Left colon (tissue), 2 donors: Measurements from ENCODE around the gene KCNS1. TPM values are rescaled to one million over a fixed set of nuclear protein-coding genes. Genes with fewer than 3 reads are reported as not detected.
"Not testable (repeated sequence)": the region's sequence is repeated elsewhere in the genome, so short reads cannot be mapped to it uniquely, and the experiment has no call there.

Source experiments
- ATAC-seq: fragments of 200-7000 bp; cut with Tn5 transposase; one replicate; pipeline ENCODE4 v1.9.1; 2020; ENCODE audit warnings: mild to moderate bottlenecking, moderate library complexity
- DNase-seq, 2 donors: peaks; one replicate each; pipeline ENCODE4 v3.0.0-alpha.2; 2020
- intact Hi-C, 2 donors: fragments of 100-400 bp; cut with DNase I in 1 of 2; cut with micrococcal nuclease in 1 of 2; formaldehyde crosslinking; loops; one replicate each; pipeline versions ENCODE4 v1.11.2 to v1.14.0; 2022; cut with DNase I, micrococcal nuclease
- total RNA-seq, 2 donors: library from RNA; stranded (reverse); fragmentation: NEBNext Ultra II Directional; extraction: Animal tissue kit (Norgen Biotek cat#: 25700); gene quantifications; one replicate each; pipeline ENCODE4 v1.2.1, GENCODE V29; 2021
- donor health status: DM: no; HTN: no; CAD: no.
- donor health status: DM: yes; HTN: yes; CAD: no.

The KCNS1 gene
- total RNA-seq, 2 donors from 2014 or later = 0.27 TPM; not detected in 1

DNA sequence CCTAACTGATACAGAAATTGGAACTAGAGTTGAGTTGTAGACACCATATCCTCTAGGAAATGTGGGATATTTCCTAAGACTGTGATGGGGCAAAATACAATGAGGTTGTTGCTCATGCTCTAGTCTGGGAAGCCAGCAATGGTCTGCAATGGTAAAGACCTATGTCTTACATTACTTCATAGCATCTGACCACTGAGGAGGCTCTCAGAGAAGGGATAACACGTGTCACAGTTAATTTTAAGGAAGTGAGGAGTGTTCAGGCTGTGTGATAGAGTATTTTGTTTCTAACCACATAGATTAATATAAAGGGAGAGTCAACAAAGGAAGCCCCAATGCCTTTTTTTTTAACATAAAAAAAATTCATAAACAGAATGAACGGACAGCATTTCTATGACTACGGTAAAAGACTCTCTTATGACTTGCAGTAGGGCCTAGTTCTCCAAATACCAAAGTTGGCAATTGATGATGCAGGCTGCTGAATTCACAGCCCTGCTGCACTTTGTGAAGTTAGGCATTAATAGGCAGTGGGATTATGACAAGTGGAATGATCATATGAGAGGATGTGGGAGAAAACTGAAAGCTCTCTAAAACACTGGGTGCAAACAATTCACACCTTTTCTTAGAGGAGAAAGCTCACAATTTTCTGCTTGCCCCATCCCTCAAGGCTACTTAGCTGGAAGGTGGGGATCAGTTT lies 13.7 kb downstream of the KCNS1 start:
- no peak for ATAC-seq
- intact Hi-C loops = no loop called here
- DNase-seq = no peak

DNA sequence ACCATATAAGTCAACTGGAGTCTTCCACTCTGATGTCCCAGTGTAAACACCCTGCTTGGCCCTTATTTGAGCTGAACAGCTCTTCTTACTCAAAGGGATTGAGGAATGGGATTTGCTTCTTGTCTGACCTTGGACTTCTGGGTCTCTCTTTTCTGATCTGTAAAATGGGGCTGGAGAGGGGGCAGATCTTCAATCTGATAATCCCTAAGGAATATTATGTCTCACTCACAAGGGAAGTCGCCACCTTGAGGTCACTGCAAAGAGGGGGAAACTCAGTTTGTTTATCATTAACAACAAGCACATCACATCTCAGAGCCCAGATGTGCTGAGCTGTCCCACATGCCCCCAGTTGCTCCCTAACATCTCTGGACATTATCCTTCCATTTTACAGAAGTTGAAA lies 15.1 kb downstream of the KCNS1 start:
- no peak for DNase-seq
- ATAC-seq = no peak
- intact Hi-C loops = no loop called here

DNA sequence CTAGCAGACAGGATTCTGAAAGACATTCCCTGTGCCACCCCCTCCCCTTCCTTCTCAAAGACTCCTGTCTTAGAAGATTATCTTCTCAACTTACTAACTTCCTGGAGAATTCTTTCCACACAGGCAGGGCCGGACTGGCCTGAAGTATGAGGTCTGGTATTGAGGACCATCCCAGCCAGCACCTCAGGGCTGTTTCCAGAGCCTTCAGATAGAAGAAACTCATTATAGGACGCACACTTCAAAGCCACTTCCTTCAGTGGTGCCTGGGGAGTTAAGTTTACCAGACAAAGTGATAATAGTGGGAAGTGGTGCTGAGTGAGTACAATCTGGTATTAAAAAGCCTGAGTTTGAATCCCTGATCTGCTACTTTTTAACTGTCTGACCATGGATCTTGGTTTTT lies 15.6 kb downstream of the KCNS1 start:
- DNase-seq = no peak
- no peak for ATAC-seq
- intact Hi-C loops = no loop called here

DNA sequence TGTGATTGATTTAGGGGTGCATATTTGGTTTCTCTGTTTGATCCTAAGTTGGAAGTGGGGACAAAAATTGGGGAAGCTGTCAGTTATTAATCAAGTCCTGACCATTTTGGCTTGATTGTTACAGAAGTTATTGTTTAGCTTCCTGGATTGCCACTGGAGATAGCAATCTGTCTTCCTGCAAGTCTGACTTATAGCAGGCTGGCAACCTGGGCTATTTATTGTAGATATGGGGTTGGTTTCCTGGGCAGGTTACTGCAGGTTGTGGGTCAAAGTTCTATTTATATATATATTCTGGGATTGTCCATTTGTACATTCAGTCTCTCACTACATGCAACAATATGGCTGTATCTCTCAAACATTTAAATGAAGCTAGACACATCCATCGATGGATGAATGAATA lies 17.8 kb downstream of the KCNS1 start:
- DNase-seq = no peak
- ATAC-seq = peak; percentile 72
- intact Hi-C loops = no loop called here

DNA sequence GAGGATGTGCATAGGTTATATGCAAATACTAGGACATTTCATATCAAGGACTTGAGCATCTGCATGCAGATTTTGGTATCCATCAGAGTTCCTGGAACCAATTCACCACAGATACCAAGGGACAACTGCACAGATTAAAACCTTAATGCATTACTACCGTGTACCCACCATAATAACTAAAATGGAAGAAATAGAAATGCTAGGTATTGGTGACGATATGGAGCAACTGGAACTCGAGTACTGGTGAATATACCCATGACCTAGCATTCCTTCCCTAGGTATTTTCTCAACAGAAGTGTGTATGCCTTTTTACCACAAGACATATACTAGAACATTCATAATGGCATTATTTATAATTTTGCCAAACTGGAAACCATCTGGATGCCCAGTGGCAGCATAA lies 18.5 kb downstream of the KCNS1 start:
- intact Hi-C loops = no loop called here
- no peak for DNase-seq
- no peak for ATAC-seq

DNA sequence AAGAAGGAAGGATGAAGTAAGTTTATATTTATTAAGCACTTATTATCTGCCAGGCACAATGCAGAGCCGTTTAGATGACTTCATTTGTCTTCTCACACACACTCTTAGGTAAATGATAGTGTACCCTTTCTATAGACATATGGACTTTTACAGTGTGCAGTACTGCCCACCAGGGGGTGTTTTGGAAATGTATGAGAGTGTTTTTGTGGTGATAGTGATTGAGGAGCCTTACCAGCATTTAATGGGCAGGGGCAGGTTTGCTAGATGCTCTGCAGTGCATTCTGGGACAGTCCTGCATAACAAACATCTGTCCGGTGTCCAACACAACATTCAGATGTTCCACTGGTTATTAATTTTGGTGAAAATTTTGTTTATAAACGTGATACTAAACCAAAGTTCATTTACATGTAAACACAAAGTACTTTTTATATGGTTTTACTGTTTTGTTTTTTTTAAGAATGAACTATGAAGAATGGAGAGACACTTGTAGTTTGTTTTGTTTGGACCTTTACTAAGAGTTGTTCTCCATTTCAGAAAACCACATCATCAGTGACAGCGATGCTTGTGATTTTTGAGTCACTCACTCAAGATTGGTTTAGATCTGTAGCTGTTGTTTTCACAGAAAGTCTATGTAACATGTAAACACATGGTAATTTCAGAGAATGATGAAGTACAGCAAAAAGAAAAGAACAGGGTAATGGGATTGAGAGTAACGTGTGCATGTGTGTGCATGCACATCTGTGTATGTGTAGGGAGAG lies 19.9 kb downstream of the KCNS1 start:
- no peak for ATAC-seq
- intact Hi-C loops = no loop called here

DNA sequence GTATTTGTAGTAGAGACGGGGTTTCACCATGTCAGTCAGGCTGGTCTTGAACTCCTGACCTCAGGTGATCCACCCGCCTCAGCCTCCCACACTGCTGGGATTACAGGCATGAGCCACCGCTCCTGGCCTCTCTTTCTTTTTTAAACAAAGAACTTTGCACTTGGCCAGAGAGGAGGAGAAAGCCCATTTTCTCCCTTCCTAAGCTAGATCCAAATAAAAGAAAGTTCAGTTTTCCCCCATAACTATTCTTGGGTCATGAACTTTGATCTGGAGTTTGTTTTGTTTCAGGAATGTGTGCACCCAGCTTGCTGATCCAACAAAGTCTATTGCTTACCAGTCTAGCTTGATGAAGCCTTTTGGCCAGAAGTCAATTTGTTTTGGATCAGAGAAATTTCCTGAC lies 23.4 kb downstream of the KCNS1 start:
- intact Hi-C loops = no loop called here
- DNase-seq (no peak), ATAC-seq (no peak)

More for the DNA sequence above, 19.9 kb downstream of the KCNS1 start:
- no peak for DNase-seq

DNA sequence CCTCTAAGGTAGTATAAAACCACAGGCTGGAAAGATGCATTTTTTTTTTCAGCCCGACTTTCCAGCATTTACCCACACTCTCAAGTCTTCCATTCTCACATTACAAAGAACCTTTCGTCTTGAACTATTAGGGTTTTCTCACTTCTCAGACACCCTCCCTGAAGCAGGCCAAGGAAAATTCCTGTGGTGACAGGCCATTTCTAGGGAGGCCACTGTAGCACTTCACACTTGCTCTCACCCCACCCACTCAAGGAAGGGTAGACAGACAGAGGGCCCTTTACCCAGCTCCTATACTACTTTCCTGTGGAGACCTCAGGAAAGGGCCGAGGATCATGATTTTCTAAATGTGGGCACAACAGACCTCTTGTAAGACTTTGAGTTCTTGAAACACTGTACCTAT lies 27.7 kb downstream of the KCNS1 start:
- no peak for DNase-seq
- intact Hi-C loops = no loop called here
- no peak for ATAC-seq

DNA sequence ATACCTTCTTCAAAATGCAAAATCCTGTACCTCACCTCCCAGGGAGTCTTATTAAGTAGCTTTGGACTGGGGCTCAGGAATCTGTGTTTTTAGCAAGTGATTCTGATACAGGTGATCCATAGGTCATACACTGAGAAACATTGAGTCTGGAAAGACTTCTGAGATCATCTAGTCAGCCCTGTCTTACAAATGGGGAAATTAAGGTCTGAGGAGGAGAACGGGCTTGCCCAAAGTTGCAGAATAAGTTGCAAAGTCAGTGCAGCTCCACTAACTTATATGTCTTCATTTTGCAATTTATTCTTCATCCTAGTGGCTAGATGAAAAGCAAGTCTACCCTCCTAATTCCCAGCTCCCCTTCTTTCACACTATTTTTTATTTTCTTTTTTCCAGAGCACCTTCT lies 28.9 kb downstream of the KCNS1 start:
- DNase-seq (no peak), ATAC-seq (no peak)
- intact Hi-C loops = no loop called here

DNA sequence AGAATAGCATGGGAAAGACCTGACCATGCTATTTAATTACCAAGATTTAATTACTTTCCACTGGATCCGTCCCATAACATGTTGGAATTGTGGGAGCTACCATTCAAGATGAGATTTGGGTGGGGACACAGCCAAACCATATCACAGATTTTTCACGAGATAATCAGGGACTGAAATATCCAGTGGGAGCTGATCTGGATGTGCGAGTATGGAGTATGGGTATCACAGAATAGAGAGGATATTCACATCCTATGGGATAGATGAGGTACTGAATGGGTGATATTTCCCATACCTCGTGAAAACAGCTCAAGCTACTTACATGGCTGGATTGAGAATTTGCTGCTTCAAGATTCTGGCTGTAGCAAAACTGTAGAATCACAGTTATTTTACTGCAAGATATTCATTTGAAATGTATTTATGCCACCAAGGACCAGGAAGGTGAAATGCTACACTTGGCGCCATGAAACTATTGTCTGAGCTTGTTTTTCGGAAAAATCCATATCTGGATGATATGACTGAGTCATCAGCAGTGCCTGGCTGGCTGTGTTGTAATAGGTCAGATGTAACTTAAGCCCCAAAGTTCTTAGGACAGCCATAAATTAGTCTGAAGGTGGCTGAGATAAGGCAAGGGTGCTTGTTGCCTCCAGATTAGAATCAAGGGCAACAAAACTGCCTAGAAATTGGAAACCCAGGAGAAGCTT lies 29.8 kb downstream of the KCNS1 start:
- ATAC-seq = no peak
- DNase-seq = no peak
- intact Hi-C loops = no loop called here

DNA sequence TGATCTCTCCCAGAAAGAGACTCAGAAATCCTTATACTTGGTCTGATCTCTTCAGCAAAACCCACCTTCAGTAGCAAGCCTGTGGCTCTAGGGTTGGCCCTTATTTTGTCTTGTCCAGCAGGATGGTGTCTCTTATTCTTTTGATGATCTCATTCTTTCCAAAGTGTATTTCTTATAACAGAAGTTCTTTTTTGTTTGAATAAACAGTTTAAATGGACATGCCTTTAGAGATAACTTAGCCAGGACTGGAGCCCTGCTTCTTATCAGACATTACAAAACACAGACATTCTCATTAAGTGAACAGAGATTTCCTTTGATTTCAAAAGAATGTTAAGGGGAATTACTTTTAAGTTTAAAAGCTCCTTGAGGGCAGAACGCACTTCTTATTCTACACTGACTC lies 31.7 kb downstream of the KCNS1 start:
- ATAC-seq = no peak
- intact Hi-C loops = no loop called here
- no peak for DNase-seq

DNA sequence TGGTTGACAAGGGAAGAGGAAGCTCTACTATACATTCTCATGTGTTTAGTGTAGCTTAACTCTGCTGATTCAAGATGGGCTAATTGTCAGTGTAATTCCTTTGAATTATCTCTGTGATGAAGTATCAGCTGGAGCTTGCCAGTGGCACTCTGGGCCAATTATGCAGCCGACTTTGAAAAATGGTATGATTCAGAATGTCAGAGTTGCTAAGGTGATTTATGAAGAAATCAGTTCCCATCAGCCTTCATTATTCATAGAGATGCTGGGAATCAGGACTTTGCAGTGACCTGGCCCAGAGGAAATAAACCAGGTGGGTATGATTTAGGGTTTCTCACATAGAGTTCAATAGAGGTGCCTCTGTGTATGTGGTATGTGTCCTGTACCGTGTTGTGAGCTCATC lies 33.4 kb downstream of the KCNS1 start:
- DNase-seq = no peak
- intact Hi-C loops = no loop called here
- no peak for ATAC-seq

DNA sequence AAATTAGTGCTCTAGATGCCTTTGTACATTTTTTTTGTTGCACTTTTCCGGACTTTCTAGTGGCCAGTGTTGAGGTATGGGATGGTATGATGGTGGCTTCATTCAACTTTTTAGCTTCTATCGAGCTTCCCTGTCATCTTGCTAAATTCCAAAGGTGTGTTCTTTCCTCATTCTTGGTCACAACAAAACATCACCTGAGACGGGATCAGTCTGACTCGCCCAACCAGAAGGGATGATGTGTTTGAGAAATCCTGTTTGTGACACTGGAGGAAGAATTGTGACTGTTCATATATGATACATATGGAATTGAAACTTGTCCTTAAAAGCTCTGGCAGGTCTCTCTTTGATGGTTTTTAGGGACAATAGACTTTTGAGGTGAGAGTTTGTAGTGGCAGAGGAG lies 33.8 kb downstream of the KCNS1 start:
- no peak for ATAC-seq
- intact Hi-C loops = no loop called here
- no peak for DNase-seq

DNA sequence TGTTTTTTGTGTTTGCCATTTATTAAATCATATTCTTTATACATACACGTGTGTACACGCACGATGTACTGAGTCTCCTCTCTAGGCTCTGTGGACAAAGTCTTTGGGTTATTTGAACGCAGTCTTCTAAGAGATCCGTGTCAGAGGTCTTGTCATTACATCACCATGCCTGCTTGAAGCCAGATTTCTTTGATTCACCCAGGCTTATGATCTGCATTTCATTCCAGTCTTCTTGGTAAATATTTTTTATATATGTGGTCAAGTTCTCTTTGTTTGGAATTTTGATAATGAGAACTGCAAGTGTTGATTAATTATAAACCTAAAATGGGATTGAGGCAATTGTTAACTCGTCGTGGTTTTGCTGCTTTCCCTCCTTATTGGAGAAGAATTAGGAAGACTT lies 34.6 kb downstream of the KCNS1 start:
- intact Hi-C loops = no loop called here
- ATAC-seq (no peak), DNase-seq (no peak)

DNA sequence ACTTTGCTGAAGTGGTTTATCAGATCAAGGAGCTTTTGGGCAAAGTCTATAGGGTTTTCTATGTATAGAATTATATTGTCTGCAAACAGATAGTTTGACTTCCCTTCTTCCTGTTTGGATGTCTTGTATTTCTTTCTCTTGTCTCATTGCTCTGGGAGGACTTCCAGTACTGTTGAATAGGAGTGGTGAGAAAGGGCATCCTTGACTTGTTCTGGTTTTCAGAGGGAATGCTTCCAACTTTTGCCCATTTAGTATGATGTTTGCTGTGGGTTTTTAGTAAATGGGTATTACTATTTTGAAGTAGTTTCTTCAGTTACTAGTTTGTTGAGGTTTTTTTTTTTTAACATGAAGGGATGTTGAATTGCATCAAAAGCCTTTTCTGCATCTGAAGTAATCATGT lies 36.1 kb downstream of the KCNS1 start:
- no peak for DNase-seq
- peak; percentile 31 for ATAC-seq
- intact Hi-C loops = no loop called here

DNA sequence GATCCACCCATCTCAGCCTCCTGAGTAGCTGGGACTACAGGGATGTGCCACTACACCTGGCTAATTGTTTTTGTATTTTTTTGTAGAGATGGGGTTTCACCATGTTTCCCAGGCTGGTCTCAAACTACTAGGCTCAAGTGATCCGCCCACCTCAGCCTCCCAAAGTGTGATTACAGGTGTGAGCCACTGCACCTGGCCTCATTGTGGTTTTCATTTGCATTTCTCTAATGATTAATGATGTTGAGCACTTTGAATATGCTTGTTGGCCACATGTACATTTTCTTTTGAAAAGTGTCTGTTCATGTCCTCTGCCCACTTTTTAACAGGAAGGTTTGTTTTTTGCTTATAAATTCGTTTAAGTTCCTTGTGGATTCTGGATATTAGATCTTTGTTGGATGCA lies 37.8 kb downstream of the KCNS1 start:
- DNase-seq, ATAC-seq, intact Hi-C loops: not testable (repeated sequence)

DNA sequence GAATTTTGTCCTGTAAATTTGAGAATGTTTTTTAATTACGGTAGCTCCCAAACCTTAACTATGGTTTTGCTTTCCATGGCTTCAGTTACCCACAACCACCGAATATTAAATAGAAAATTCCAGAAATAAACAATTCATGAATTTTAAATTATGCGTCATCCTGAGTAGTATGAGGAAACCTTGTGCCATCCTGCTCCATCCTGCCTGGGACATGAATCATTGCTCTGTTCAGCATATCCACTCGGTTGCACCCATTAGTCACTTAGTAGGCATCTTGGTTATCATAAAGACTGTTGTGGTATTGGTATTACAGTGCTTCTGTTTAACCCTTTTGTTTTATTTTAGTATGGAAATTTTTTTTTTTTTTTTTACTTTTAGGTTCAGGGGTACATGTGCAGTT lies 39.7 kb downstream of the KCNS1 start:
- ATAC-seq = no peak
- no peak for DNase-seq
- intact Hi-C loops = no loop called here

DNA sequence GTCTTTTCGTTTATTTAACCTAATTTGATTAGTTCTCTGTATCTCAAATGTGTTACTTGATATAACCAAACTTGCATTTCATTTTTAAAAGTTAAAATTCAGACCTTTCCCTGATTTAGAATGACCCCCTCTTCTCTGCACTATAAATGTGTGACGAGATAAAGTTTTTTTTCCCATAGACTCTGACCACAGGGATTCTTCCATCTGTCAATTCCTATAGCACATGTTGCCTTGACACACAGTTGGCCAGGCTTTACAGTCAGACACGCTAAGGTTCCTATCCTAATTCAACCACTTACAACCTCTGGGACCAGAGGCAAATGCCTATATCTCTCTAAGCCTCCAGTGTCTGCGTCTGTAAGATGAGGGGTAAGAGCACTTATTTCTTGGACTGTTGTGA lies 40.6 kb downstream of the KCNS1 start:
- intact Hi-C loops = no loop called here
- no peak for ATAC-seq

DNA sequence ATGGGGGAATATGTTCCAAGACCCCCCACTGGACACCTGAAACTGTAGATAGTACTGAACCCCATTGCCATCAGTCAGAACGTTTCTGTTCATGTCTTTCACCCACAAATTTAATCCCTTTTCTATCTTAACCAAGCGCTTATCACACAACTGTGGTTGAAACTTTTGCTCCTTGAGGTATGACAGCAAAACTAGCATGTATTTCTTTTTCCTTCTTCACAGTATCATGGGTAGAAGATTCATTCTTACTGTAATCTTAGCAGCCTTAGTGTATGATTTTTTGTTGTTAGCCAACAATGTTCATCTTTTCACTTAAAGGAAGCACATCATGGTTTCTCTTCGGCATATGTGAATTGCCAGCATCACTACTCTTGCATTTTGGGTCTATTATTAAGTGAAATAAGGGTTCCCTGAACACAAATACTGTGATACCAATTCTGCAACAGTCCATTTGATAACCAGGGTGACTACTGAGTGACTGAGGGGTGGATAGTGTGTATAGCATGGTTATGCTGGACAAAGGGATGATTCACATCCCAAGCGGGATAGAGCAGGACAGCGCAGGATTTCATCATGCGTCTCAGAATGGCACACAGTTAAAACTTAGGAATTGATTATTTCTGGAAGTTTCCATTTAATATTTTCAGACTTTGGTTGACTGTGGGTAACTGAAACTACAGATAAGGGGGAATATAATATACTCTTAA lies 41.8 kb downstream of the KCNS1 start:
- DNase-seq (no peak), ATAC-seq (no peak)
- intact Hi-C loops = no loop called here

More for the DNA sequence above, 40.6 kb downstream of the KCNS1 start:
- DNase-seq = no peak
